Loucy (cell line): ENCODE results near the gene RBMS3.

ENCODE experiments used
- H2AFZ ChIP-seq: fragments of 200-600 bp; sonication (generic); 2 replicates; pipeline ENCODE4 v1.6.0; 2016; ENCODE audit warnings: antibody characterized with exemption, mild to moderate bottlenecking, low read length, moderate library complexity
- H3F3A ChIP-seq: fragments of 200-600 bp; 2 replicates; pipeline ENCODE4 v1.6.0; 2016; ENCODE audit warnings: antibody characterized with exemption, low read depth, mild to moderate bottlenecking
- H3K27me3 ChIP-seq: fragments of 200-600 bp; sonication (generic); 2 replicates; pipeline ENCODE4 v1.6.1; 2014; ENCODE audit warnings: low read length, mild to moderate bottlenecking; ENCODE audit not compliant: insufficient read depth, poor library complexity, severe bottlenecking
- H3K36me3 ChIP-seq: fragments of 200-600 bp; sonication (generic); 2 replicates; pipeline ENCODE4 v1.6.1; 2016; ENCODE audit warnings: low read length; ENCODE audit not compliant: insufficient read depth
- H3K4me1 ChIP-seq: fragments of 200-600 bp; sonication (generic); 2 replicates; pipeline ENCODE4 v1.5.1; 2014; ENCODE audit warnings: low read length, mild to moderate bottlenecking; ENCODE audit not compliant: insufficient read depth, poor library complexity, severe bottlenecking
- H3K4me2 ChIP-seq: fragments of 200-600 bp; sonication (generic); 2 replicates; pipeline ENCODE4 v1.6.0; 2014; ENCODE audit warnings: antibody characterized with exemption, low read length, low read depth, mild to moderate bottlenecking; ENCODE audit not compliant: poor library complexity, severe bottlenecking
- H3K4me3 ChIP-seq: fragments of 200-600 bp; sonication (generic); 2 replicates; pipeline ENCODE4 v1.5.1; 2014; ENCODE audit warnings: low read length, mild to moderate bottlenecking, mixed read lengths; ENCODE audit not compliant: poor library complexity, severe bottlenecking
- H3K79me2 ChIP-seq: fragments of 200-600 bp; sonication (generic); 2 replicates; pipeline ENCODE4 v1.6.1; 2014; ENCODE audit warnings: low read length; ENCODE audit not compliant: insufficient read depth
- H3K9ac ChIP-seq: fragments of 200-600 bp; sonication (generic); 2 replicates; pipeline ENCODE4 v1.6.0; 2014; ENCODE audit warnings: mild to moderate bottlenecking, low read depth, low read length, moderate library complexity; ENCODE audit not compliant: poor library complexity, severe bottlenecking
- H3K9me2 ChIP-seq: fragments of 200-600 bp; sonication (generic); replicated peaks from 2 replicates; pipeline ENCODE4 v1.6.1; 2016; ENCODE audit warnings: low read depth, low read length, mixed read lengths
- H3K9me3 ChIP-seq: fragments of 200-600 bp; sonication (generic); 2 replicates; pipeline ENCODE4 v1.6.1; 2014; ENCODE audit warnings: mild to moderate bottlenecking, antibody characterized with exemption, low read length, low read depth; ENCODE audit not compliant: insufficient read depth
- H4K20me1 ChIP-seq: fragments of 200-600 bp; sonication (generic); 2 replicates; pipeline ENCODE4 v1.6.0; 2014; ENCODE audit warnings: antibody characterized with exemption, low read length, mild to moderate bottlenecking; ENCODE audit not compliant: insufficient read depth, poor library complexity, severe bottlenecking
- CTCF ChIP-seq: fragments of 200-600 bp; sonication (generic); conservative IDR thresholded peaks from 2 replicates; pipeline ENCODE4 v1.5.1; 2014; ENCODE audit warnings: mild to moderate bottlenecking, antibody characterized with exemption, low read length
- EZH2phosphoT487 ChIP-seq: fragments of 200-600 bp; IDR thresholded peaks from 2 replicates; pipeline ENCODE4 v1.6.1; 2018; ENCODE audit warnings: antibody characterized with exemption, mild to moderate bottlenecking, moderate library complexity, borderline replicate concordance

Gene RBMS3

DNA sequence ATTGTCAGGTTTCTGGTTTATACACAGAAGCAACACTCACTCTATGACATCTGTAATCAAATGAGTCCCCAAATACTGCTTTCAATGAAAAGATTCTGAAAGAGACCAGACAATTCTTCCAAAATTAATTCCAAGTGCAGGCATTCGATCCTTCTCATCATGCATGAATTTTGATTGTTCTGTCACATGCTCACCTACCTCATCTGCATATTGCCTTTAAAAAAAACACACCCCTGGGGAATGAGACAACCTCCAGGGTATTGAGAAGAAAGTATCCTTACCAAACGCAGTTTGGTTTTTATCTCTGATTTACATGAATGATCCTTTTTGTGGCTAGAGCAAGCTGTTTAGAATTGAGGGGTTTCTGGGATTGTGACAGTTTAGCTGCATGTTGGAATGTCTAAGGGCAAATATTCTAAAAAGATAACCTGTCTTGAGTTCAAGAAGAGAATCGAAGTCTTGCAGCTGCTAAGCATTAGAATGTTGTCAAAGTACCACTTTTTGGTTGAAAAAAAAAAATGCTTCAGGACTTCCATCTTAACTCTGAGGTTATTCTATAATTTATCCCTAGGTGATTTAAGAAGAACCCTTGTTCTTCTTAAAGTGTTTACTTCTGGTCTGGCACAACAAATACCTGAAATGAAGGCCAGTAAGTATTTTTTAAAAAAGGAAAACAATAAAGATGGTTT, 653.1 kb downstream of the RBMS3 start:
- Histone ChIP-seq H3K9me3 (no peaks in the 10 kb centered on the region), H3K4me3 (no peak overlapping the region), H3K36me3 (no peaks in the 10 kb centered on the region), H4K20me1 (no peaks in the 10 kb centered on the region), H3K9me2 (no peaks in the 10 kb centered on the region), H3K4me1 (no peaks in the 10 kb centered on the region), H3K4me2 (no peak overlapping the region), H3K79me2 (no peaks in the 10 kb centered on the region), H3K27me3 (no peaks in the 10 kb centered on the region), H3F3A (no peaks in the 10 kb centered on the region), H3K9ac (no peak overlapping the region), H2AFZ (no peak overlapping the region)
- no peak for TF ChIP-seq CTCF
- no peak for TF ChIP-seq EZH2phosphoT487

DNA sequence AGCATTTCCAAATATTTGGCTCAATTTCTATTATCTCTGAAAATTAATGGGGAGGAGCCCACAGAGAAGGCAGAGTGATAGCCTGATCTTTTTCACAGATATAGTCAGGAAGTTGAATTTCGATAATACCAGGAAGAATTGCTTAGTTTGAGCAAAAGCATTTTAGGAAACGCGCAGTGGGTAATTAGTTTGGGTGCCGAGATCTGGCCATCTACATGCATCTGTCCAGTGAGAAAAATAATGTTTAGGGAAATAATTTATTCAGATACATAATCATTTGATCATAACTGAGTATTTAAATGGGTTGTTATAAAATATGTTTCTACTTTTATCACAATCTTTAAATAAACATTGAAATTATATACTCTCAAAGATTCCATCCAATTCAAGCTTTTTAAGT, 653.9 kb downstream of the RBMS3 start:
- Histone ChIP-seq H3K4me1 (no peaks in the 10 kb centered on the region), H3K4me2 (no peak overlapping the region), H3K4me3 (no peak overlapping the region), H4K20me1 (no peaks in the 10 kb centered on the region), H3K9me3 (no peaks in the 10 kb centered on the region), H3K9me2 (no peaks in the 10 kb centered on the region), H3K9ac (no peak overlapping the region), H2AFZ (no peak overlapping the region), H3K27me3 (no peaks in the 10 kb centered on the region), H3F3A (no peaks in the 10 kb centered on the region), H3K79me2 (no peaks in the 10 kb centered on the region), H3K36me3 (no peaks in the 10 kb centered on the region)
- TF ChIP-seq EZH2phosphoT487 (no peak), CTCF (no peak)

DNA sequence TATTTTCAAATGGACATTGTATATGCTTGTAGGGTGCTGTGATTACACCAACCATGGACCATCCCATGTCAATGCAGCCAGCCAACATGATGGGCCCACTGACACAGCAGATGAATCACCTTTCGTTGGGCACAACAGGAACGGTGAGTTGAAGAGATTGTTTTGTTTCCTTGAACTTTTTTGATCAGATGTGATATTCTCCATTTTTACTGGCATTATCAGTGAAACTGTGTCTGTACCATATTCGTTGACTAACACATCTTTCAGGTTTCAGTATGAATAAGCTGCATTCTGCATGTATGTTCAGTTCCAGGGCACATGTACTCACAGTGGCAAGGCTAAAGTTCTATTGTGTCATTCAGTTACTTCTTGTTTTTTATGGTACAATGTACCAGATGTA, 655.2 kb downstream of the RBMS3 start:
- Histone ChIP-seq H3K9me2 (no peaks in the 10 kb centered on the region), H3K4me1 (no peaks in the 10 kb centered on the region), H3K36me3 (no peaks in the 10 kb centered on the region), H3K27me3 (no peaks in the 10 kb centered on the region), H3K4me3 (no peak overlapping the region), H3F3A (no peaks in the 10 kb centered on the region), H2AFZ (no peak overlapping the region), H3K9me3 (no peaks in the 10 kb centered on the region), H4K20me1 (no peaks in the 10 kb centered on the region), H3K79me2 (no peaks in the 10 kb centered on the region), H3K9ac (no peak overlapping the region), H3K4me2 (no peak overlapping the region)
- TF ChIP-seq CTCF: no peak
- TF ChIP-seq EZH2phosphoT487: no peak
